Keratinocyte (primary cell): Measurements from ENCODE around the gene HS6ST3.

Experiments used
- EZH2 ChIP-seq: IDR thresholded peaks from one replicate; pipeline ENCODE4 v1.6.1; 2012; ENCODE audit warnings: inconsistent platforms, mild to moderate bottlenecking, low read length, moderate library complexity
- TF ChIP-seq, protein P1 (sequence below), 3 experiments: IDR thresholded peaks in 1 of 3; conservative IDR thresholded peaks in 1 of 3; optimal IDR thresholded peaks in 1 of 3; 2 replicates in 2 of 3; 3 replicates in 1 of 3; pipeline versions ENCODE3 to v1.5.1; 2011; ENCODE audit warnings: low read length in 3 of 3, mild to moderate bottlenecking in 3 of 3, moderate library complexity in 2 of 3, control low read depth in 1 of 3, inconsistent platforms in 1 of 3; ENCODE audit not compliant: insufficient read depth in 2 of 3; ENCODE audit errors: extremely low read depth in 1 of 3

- TF ChIP-seq, protein P1, sequence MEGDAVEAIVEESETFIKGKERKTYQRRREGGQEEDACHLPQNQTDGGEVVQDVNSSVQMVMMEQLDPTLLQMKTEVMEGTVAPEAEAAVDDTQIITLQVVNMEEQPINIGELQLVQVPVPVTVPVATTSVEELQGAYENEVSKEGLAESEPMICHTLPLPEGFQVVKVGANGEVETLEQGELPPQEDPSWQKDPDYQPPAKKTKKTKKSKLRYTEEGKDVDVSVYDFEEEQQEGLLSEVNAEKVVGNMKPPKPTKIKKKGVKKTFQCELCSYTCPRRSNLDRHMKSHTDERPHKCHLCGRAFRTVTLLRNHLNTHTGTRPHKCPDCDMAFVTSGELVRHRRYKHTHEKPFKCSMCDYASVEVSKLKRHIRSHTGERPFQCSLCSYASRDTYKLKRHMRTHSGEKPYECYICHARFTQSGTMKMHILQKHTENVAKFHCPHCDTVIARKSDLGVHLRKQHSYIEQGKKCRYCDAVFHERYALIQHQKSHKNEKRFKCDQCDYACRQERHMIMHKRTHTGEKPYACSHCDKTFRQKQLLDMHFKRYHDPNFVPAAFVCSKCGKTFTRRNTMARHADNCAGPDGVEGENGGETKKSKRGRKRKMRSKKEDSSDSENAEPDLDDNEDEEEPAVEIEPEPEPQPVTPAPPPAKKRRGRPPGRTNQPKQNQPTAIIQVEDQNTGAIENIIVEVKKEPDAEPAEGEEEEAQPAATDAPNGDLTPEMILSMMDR (optimal IDR thresholded peaks at IDR 0.05 in 1 of 3, IDR thresholded peaks at IDR 0.05 in 1 of 3, conservative IDR thresholded peaks at IDR 0.05 in 1 of 3; ENCODE audit: extremely low read depth in 1 of 3, insufficient read depth in 2 of 3, low read length in 3 of 3), result no peak
- no peak for TF ChIP-seq EZH2
These were observed 158.2 kb downstream of the HS6ST3 start for GRCh38 chr13:96248103-96248502.
